GM12801 (cell line): ENCODE results near the gene CAMKK1.

Experiments
- CTCF ChIP-seq: IDR thresholded peaks from one replicate; pipeline ENCODE4 v1.5.1; 2011; ENCODE audit warnings: control low read depth; ENCODE audit not compliant: insufficient read length; ENCODE audit errors: extremely low read depth

Gene CAMKK1

GRCh38 chr17:3828852-3829232, 64.0 kb downstream of the CAMKK1 start:
- TF ChIP-seq CTCF, result no peak

- no peak for TF ChIP-seq CTCF
Observed at GRCh38 chr17:3828151-3828851, 64.6 kb downstream of the CAMKK1 start.

GRCh38 chr17:3827124-3827773, 65.6 kb downstream of the CAMKK1 start:
- no peak for TF ChIP-seq CTCF

- no peak for TF ChIP-seq CTCF
Observed at GRCh38 chr17:3826191-3826590, 66.7 kb downstream of the CAMKK1 start.

- TF ChIP-seq CTCF, result no peak
Observed at GRCh38 chr17:3821101-3821500, 71.8 kb downstream of the CAMKK1 start.

GRCh38 chr17:3818786-3819185, 74.1 kb downstream of the CAMKK1 start:
- no peak for TF ChIP-seq CTCF

- no peak for TF ChIP-seq CTCF
Observed at GRCh38 chr17:3817851-3818605, 74.8 kb downstream of the CAMKK1 start.
